Left cardiac atrium (tissue), 4 donors: ENCODE results near the gene CDC42EP5. TPM values are rescaled to one million over a fixed set of nuclear protein-coding genes. Genes with fewer than 3 reads are reported as not detected.
"Not testable (repeated sequence)": the region's sequence is repeated elsewhere in the genome, so short reads cannot be mapped to it uniquely, and the experiment has no call there.

ENCODE experiments used
- ATAC-seq, 2 donors: fragments of 200-7000 bp; cut with Tn5 transposase; one replicate each; pipeline ENCODE4 v1.9.1; 2020; ENCODE audit warnings: mild to moderate bottlenecking in 2 of 2, moderate library complexity in 2 of 2
- DNase-seq: peaks from one replicate; pipeline ENCODE4 v3.0.0-alpha.2; 2020
- intact Hi-C, 2 donors: fragments of 100-400 bp; cut with DNase I; formaldehyde crosslinking; loops; one replicate each; pipeline versions ENCODE4 v1.14.1 to v1.15.1; 2022 to 2023
- long read RNA-seq: library from polyadenylated mRNA; unstranded; transcript quantifications from one replicate; pipeline ENCODE4 v2.0.0, GENCODE V29; 2021
- total RNA-seq, 2 donors: library from RNA; stranded (reverse); fragmentation: NEBNext Ultra II Directional; extraction: Animal tissue kit (Norgen Biotek cat#: 25700); gene quantifications; one replicate each; pipeline ENCODE4 v1.2.1, GENCODE V29; 2021
- donor health status: DM: no; HTN: yes; CAD: no.
- donor health status: DM: no; HTN: yes; CAD: no; lungs with severe emphysema.
- donor health status: DM: yes; HTN: yes; CAD: no.
- donor health status: Dilated cardiomyopathy.

Gene CDC42EP5, protein sequence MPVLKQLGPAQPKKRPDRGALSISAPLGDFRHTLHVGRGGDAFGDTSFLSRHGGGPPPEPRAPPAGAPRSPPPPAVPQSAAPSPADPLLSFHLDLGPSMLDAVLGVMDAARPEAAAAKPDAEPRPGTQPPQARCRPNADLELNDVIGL
- total RNA-seq: 10 to 100 TPM; 13.0 to 25.0 TPM
- long read RNA-seq, partial matches to known transcripts: 0 of 1 reads
- long read RNA-seq, other reads (novel, unspliced or antisense): 1 of 1 reads

DNA sequence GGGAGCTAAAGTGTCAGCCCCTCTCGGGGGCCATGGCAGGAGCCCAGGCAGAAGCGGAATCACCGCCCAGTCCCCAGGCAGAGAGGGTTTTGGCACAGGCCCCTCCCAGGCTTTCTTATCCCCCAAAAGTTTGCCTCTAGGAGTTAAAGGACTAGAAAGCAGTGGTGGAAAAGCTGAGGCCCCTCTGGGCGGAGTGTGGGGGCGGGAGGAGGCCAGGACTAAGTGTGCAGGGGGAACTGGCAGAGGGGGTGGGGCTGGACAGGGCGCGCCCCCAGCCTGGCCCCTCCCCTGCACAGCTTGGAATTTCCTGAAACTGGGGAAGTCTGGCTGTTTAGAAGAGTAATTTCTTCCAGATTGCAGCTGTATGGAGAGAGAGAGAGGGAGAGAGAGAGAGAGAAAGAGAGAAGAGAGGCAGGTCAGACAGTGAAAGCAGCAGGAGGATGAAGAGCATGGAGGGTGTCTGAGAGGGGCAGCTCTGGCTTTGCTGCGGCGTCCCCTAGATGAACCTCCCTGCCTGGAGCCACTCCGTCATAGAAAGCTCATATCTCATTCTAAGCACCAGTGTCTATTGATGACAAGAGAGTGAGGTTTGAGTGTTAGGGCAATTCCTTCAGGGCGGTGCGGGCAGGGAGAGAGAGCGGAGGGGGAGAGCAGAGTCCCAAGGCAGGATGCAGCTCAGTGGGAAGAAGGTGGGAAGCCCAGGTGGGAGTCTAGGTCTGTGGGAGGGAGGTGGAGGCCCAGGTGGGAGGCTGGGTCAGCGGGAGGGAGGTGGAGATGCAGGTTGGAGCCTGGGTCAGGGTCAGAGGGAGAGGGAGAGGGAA, at the start of gene CDC42EP5:
TSS of gene CDC42EP5 (minus strand) at position 226 of the 821 bp plus-strand sequence. CDS start 7,749 bp downstream, outside the sequence.
- DNase-seq: peak; percentile 85
- peak; percentile 94 to 96 for ATAC-seq
- intact Hi-C loops: no loop called here

DNA sequence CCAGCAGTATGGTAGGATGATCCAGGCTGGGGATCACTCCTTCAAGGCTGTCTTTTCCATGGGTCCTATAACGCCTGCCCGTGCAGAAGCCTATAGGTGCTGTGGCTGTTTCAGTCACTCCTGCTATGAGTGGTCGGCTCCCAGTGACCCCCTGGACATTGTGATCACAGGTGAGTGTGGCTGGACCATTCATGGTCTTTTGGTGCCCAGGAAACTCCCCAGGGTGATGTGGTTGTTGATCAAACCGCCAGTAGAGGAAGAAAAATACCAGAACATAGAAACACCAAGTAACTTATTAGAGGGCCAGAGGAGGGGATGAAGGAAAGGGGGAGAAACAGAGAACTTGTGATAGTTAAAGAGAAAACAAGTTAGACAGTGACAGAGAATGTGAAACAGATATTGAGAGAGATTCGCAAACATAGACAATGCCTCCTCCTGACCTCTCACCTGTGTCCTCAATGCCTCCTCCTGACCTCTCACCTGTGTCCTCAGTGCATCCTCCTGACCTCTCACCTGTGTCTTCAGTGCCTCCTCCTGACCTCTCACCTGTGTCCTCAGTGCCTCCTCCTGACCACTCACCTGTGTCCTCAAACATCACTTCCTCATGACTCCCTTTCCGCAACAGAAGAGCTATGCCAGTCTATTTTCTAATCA, 48.9 kb upstream of the CDC42EP5 start:
- DNase-seq (no peak), ATAC-seq (no peak)
- intact Hi-C loops: no loop called here

DNA sequence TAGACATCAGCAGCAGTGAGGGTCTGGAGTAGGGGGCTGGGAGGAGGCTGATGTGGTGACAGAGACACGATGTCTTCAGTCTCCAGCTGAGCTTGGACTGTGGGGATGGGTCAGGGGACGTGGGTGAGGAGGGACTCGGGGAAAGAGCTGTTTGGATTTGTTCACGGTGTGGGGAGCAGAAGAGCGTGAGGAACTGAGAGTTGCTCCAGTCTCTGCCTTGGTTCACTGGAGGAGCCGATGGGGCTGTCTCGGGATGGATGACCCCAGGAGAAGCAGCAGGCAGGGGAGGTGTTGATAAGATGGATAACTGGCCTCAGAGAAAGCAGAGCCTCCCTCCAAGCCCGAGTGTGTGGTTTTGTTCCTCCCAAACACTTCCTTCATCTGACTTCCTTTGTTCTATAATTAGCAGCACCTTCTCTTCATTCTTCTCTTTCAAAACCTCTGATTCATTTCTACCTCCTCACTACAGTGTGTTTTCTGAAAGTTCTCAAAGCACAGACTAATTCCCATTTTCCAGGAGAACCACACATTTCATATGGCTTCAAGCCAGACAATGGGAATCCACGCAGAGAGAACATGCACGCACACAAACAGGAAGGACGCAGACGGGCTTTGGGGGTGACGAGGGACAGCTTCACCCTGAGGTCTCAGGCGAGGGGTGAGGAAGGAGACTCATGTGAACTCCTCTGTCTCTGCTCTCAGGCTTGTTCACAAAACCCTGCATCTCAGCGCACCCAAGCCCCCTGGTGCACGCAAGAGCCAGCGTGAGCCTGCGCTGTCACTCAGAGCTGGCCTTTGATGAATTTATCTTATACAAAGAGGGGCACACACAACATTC, 48.1 kb upstream of the CDC42EP5 start:
- no peak for ATAC-seq
- no peak for DNase-seq
- intact Hi-C loops: no loop called here

DNA sequence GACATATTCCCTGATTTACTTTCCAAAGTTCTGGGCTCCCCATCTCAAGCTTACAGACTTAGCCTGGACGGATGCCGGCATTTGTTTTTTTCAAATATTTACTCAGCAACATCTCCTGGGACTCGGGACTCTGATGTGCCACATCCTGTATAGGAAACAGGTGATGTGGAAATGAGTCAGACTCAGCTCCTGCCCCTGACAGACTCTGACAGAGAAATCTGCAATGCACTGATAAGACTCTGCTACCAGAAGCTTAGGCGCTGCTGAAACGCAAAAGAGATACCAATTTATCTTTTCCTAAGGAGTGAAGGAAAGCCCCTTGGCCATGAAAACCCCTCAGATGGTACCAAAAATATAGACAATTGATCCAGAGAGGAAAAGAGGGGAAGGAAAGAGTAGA, 45.7 kb upstream of the CDC42EP5 start:
- intact Hi-C loops: no loop called here
- DNase-seq (no peak), ATAC-seq (no peak)

DNA sequence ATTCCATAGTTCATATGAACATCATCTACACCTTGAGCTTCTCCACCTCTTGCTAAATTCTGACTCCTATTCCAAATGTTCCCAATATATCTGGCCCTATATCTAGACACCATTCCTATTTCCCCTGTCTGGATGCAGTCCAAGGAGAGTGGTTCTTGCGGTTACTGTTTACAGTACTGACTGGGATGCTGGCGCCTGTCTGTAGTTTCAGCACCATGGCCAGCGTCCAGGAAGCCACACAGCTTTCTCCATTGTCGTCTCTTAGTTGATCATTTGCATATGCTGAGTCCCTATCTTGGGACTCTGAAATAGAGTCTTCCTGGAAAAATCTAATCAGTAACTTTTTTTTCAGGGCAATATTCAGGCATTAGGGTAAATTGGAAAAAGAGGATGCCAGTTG, 44.4 kb upstream of the CDC42EP5 start:
- ATAC-seq (no peak), DNase-seq (peak; percentile 60)
- intact Hi-C loops: no loop called here

DNA sequence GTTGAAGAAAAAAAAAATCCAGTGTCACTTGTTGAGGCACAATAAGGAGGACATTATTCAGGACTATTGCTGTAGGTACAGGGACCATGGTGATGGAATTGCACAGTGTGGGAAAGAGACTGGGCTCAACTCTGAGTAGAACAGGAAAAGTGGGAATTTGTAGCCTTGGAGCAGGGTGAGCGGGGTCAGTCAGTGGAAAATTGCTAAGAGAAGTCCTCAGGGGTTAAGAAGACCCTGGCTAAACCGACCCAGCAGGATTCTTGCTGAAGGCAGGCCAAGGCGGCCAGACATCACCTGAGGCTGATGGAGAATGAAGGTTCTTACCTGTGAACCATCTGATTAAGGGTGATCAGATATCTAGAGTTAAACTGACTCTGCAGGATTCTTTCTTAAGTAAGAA, 42.1 kb upstream of the CDC42EP5 start:
- intact Hi-C loops: no loop called here
- no peak for ATAC-seq
- DNase-seq: no peak

DNA sequence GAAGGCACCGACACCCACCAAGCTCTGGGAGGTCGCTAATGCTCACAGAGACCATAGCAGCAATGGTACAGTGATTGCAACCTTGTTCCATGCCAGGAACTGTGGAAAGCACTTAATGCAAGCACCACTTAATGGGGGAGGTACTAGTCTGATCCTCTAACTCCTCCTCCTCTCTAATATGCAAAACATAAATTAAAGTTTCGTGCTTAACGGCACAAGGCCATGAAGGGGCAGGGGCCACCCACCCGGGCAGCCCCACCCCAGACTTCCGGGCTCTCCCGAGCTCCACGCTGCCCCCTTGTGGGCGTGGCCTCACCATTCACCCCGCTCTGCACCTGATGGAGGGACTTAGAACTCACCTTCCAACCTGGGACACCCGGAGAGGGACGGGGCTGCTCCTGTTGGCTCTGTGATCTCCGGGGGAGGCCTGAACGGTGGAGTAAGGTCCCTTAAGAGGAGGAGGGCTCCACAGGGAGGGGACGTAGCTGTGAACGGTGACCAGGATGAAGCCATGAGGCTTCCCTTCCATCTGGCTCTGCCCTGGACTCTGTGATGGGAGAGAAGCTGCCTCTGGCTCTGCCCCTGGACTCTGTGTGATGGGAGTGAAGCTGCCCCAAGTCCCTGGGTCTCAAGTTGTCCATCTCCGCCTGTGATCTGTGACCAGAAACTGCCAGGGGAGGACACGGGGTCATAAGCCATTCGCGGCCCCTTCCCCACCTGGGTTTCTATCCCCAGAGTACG, 36.3 kb upstream of the CDC42EP5 start:
- ATAC-seq: peak in 1 of 2 donors; percentile 36
- intact Hi-C loops, DNase-seq: not testable (repeated sequence)

DNA sequence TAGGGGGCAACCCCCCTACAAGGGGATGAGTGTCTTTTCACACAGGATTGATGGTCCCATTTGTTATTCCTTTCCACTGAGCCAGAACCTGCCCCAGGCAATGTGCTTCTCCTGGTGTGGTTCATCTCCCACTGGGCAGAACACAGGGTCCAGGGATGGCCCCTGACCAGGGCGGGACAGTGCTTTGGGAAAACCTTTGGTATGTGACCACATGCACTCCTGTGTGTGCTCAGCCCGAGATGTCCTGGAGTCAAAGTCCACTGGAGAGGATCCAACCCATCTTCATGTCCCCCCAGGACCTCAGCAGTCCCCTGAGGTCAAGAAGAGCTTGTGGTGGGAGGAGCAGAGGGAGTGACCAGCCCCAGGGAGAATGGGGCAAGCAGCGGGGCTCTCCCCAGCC, 35.4 kb upstream of the CDC42EP5 start:
- ATAC-seq: peak in 1 of 2 donors; percentile 18
- intact Hi-C loops, DNase-seq: not testable (repeated sequence)

DNA sequence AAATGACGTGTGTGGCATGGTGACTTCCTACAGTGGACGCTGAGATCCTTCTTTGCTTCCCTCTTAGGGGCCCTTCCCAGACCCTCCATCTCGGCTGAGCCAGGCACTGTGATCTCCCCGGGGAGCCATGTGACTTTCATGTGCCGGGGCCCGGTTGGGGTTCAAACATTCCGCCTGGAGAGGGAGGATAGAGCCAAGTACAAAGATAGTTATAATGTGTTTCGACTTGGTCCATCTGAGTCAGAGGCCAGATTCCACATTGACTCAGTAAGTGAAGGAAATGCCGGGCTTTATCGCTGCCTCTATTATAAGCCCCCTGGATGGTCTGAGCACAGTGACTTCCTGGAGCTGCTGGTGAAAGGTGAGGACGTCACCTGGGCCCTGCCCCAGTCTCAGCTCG, 34.7 kb upstream of the CDC42EP5 start:
- ATAC-seq (no peak), DNase-seq (no peak)
- intact Hi-C loops: no loop called here

DNA sequence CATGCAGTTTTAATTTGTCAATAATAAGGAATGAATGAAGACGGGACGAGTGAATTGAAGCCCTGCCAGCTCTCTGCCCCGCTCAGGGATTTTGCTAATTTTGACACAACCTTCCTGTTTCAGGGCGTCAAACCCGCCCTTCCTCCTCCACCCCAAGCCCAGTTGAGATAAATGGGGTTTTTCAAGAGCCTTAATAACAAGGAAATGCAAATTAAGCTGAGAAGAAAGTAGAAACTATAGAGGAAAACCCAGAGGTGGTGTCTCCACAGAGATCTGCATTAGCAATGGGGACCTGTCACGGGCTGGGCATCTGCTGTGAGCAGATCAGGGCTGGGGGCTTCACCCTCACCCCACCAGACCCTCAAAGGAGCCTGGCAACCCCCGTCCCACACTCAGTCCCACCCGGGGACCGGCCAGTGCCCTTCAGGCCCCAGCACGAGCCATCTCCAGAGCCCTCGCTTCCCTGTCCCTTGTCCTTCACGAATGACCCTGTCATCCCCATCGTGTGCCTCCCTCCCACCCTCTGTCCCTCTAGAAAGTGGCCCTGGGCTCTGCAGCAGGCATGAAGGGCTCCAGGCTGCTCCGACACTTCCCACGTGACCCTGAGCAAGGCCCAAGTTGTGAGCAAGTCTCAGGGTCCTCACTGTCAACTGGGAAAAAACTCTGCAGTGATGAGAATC, 34.1 kb upstream of the CDC42EP5 start:
- ATAC-seq, intact Hi-C loops, DNase-seq: not testable (repeated sequence)

DNA sequence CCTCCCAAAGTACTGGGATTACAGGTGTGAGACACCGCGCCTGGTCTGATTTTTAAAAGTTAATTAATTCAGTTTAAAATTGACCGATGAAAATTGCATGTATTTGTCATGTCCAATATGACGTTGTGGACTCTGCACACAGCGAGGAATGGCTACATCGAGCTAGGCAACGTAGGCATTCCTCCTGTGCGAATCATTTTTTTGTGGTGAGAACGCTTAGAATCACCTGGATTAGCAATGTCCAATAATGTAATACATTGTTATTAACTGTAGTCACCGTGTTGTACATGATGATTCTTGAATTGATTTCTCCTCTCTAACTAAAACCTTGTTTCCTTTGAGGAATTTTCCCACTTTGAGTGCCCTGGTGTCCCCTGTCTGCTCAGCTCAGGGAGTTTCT, 33.0 kb upstream of the CDC42EP5 start:
- intact Hi-C loops: no loop called here
- no peak for DNase-seq
- no peak for ATAC-seq

DNA sequence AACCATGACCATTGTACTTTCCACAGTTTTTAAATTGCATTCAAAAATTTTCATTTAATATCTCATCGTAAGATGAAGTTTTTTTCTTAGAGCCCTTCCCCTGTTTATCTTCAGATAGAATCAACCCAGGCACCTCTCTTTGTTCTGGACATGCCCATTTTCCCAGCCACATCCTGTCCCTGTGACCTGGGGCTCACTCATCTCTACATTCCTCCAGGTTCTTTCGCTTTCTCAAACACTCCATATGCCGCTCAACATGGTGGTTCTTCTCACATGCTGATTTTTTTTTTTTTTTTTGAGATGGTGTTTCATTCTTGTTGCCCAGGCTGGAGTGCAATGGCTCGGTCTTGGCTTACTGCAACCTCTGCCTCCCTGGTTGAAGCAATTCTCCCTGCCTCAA, 32.4 kb upstream of the CDC42EP5 start:
- ATAC-seq, intact Hi-C loops, DNase-seq: not testable (repeated sequence)

DNA sequence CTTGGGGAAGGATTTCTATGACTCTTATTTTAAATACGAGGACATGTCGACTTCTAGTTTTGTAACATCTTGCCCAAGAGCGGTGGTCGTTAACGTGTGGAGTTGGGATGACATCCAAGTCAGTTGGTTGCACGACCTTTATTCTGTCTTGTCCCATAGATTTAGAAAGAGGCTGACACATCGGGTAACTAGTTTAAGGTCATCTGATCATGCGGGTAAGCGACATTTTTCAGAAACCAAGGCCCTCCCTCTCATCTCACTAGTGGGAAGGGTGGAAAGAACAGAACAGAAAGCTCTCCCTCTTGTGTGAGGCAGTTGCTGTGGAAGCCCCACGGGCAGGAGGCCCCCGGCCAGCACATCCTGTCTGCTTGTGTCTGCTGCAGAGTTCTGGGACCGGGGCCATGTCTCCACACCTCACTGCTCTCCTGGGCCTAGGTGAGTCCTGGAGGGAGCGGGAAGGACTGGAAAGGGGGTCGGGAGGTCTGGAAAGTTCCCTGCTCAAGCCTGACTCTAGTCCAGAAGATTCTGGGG, 29.5 kb upstream of the CDC42EP5 start, which contains the start of gene LAIR2:
TSS of gene LAIR2 (plus strand) at position 314 of the 531 bp plus-strand sequence. CDS start at position 402, 88 bp downstream.
- no peak for DNase-seq
- ATAC-seq: no peak

DNA sequence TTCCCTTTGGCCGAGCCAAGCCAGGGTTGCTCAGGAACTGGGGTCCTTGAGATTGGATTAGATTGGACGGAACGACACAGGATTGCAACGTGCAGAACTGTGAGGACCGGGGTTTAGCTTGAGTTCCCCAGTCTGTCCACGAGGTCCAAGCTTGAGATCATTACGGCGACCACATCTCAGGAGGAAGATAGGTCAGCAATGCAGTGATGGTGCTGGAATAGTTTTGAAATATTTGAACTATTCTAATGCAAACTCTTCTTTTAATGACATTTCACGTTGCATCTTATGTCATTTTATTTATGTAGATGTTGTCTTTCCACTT, 25.3 kb upstream of the CDC42EP5 start:
- intact Hi-C loops, DNase-seq: not testable (repeated sequence)
- peak in 1 of 2 donors; percentile 23 for ATAC-seq

More for the DNA sequence above, 29.5 kb upstream of the CDC42EP5 start, which contains the start of gene LAIR2:
- intact Hi-C loops: no loop called here

DNA sequence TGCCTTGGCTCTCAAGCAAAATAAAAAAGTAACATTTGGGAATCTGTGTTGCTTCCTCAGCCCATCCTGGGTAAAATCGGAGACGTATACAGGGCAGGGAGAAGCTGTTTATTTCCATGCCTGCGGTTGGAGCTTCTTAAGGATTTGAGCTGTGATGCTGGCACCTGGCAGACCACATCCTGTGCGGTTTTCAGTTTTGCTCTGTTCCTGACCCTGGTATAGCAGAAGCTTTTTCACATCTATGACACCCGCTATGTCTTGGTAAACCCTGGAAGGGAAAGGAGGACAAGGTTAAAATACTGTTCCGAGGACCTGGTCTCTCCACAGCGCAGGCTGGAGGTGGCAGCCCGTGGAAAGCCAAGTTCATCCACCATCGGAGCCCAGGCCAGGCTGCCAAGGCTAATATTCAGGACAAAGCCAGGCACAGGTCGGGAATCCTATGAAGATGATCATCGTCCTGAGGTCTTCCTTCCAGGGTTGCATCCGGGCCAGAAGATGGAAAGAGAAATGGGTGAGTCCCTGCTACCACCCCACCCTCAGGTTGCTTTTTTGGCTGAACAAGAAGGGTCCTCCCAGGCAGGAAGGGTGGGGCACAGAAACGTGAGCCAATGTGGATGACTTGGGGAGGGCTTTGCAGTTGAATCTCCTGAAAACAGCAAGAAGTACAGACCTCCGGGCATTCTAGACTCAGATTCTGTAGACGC, 24.8 kb upstream of the CDC42EP5 start:
- ATAC-seq, DNase-seq, intact Hi-C loops: not testable (repeated sequence)

DNA sequence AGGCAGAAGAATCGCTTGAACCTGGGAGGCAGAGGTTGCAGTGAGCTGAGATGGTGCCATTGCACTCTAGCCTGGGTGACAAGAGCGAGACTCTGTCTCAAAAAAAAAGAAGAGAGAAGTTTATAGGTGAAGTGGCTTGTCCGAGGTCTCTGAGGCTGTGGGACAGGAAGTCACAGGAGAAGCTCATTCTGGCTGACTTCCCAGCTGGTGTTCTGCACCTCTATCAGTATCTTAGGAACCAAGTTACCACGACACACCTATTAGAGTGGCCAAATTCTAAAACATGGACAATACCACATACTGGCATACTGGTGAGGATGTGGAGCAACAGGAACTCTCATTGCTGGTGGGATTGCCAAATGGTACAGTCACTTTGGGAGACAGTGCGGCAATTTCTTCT, 22.2 kb upstream of the CDC42EP5 start:
- intact Hi-C loops, DNase-seq, ATAC-seq: not testable (repeated sequence)
